A549 (cell line): ENCODE data around the gene B3GNT2.

Source experiments
- BHLHE40 ChIP-seq: IDR thresholded peaks from 2 replicates; pipeline ENCODE4 v1.6.1; 2012; ENCODE audit warnings: low read depth, low read length, inconsistent platforms
- CBX8 ChIP-seq: fragments of 200-600 bp; sonication (generic); IDR thresholded peaks from 2 replicates; pipeline ENCODE4 v1.6.1; 2016
- CTCF ChIP-seq: fragments of >200 bp; sonication (Bioruptor Twin); formaldehyde crosslinking; IDR thresholded peaks from 3 replicates; pipeline ENCODE4 v1.5.1; 2016
- EP300 ChIP-seq, 2 experiments: fragments of >200 bp; sonication (Bioruptor Twin); formaldehyde crosslinking; IDR thresholded peaks; 2 replicates in 1 of 2; 3 replicates in 1 of 2; pipeline ENCODE4 v1.6.1; 2016 to 2017
- JUN ChIP-seq, 2 experiments: fragments of >200 bp; sonication (Bioruptor Twin); formaldehyde crosslinking; IDR thresholded peaks; 2 replicates in 1 of 2; 3 replicates in 1 of 2; pipeline ENCODE4 v1.6.1; 2016 to 2017
- MAX ChIP-seq: IDR thresholded peaks from 2 replicates; pipeline ENCODE4 v1.6.1; 2012
- POLR2A ChIP-seq: IDR thresholded peaks from 2 replicates; pipeline ENCODE4 v1.6.1; 2012; ENCODE audit warnings: mild to moderate bottlenecking, low read length

GRCh38 chr2:62222674-62223073, 26.8 kb downstream of the B3GNT2 start:
- TF ChIP-seq JUN (IDR thresholded peaks at IDR 0.05) (no peak), CTCF (no peak), MAX (no peak), EP300 (IDR thresholded peaks at IDR 0.05) (no peak), BHLHE40 (no peak), CBX8 (no peak), POLR2A (no peak)
